RPMI7951 (cell line): ENCODE data around the gene LILRA6. TPM values are rescaled to one million over a fixed set of nuclear protein-coding genes. Genes with fewer than 3 reads are reported as not detected.
"Not testable (repeated sequence)": the region's sequence is repeated elsewhere in the genome, so short reads cannot be mapped to it uniquely, and the experiment has no call there.

Experiments
- DNase-seq: peaks from one replicate; pipeline ENCODE4 v3.0.0-alpha.2; 2012; ENCODE audit warnings: low read depth
- total RNA-seq: library from RNA; depleted of rRNA; stranded (reverse); fragments of >200 nt; shearing (Covaris generic); gene quantifications from 2 replicates; pipeline ENCODE4 v1.2.3, GENCODE V29; 2014

LILRA6 gene
- total RNA-seq, 1 experiment from 2014 or later, result not detected

- peak; percentile 62 for DNase-seq
These were observed 34.4 kb downstream of the LILRA6 start for GRCh38 chr19:54207983-54208783.

DNA sequence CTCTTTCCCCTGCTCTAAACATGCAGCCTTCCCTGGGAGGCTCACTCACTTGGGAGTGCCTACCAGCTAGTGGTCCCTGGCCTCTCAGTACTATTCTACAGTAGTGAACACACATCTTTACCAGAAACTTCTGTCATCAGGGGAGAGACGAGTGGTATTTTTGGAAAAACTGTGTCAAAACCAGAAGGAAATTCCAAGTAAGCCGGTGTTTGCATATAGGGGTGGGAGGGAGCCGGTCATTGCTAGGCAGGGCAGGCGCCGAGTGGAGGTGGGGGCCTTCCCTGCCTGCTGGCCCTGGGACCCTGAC lies 35.0 kb downstream of the LILRA6 start:
- DNase-seq, result no peak

GRCh38 chr19:54207193-54207592 lies 35.4 kb downstream of the LILRA6 start:
- DNase-seq, result not testable (repeated sequence)

DNA sequence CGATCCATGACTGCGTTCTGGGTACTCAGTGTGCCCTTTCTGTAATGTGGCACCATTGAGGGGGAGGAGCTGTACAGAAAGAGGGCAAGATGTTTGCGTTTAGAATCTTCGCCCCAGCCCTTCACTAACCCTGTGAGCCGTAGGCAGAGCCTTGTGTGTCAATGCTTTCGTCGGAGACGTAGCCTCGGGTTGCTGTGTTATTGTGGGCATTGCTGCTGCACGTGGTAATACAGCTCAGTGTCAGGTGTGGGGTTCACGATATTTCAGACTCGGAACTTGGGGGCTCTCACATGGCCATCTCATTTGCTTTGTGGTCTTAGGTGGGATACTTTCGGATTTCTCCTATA lies 35.8 kb downstream of the LILRA6 start:
- no peak for DNase-seq

DNA sequence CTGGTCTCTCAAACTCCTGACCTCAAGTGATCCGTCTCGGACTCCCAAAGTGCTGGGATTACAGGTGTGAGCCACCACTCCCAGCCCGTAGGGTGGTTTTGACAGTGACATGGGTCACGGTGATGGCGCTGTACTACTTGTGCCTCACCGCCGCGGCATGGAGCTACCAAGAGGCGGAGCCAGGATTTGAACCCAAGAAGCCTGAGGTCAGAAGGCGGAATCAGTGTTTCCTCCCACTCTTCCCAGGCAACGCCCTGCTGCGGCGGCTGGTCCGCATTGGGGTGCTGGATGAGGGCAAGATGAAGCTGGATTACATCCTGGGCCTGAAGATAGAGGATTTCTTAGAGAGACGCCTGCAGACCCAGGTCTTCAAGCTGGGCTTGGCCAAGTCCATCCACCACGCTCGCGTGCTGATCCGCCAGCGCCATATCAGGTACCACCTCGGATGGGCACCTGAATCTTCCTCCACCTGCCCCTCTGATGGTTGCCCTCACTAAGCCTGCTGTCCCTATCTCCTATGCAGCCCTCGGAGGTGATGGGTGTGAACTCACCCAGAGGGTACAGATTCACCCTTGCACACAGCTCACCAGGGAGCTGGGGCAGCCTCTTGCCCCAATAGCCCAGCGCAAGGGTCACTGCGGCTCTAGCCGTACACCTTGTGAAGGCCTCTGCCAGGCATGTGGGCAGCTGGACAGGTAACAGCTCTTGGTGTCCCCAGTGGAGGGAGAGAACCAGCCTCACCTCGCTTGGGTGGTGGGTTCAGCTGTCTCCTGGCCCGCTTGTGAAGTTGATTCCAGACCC lies 36.4 kb downstream of the LILRA6 start:
- DNase-seq, result no peak

DNA sequence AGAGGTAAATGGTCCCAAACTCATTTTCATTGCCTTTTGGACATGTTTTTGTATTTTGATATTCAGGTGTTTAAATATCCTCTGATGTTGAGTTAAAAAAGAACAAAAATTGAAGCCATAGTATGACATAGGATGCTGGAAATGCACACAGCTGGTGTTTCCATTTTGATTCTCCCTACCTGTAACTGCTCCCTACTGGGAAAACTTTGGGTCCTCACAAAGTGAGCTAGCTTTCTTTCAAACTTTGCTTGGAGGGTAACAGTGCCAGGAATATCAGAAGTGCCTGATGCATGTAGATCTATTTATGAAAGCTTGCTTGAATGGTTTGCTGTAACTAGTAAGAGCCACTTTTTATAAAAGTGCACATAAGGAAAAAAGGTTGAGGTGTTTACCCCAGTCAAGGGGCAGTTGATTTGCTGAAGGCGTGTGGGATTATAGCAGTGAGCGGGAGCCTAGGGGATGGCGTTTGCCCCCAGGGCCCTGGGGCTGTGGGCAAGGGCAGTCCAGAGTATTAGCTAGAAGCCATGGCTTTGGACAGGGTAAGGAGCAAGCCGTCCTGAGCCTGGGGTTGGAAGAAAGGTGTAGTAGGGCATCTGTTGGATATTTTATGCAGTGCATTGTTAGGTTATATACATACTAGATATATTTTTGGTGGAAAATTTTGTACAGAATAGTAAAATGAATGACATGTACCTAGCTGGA lies 37.7 kb downstream of the LILRA6 start:
- no peak for DNase-seq

- no peak for DNase-seq
These were observed 39.4 kb downstream of the LILRA6 start for GRCh38 chr19:54203151-54203611.

GRCh38 chr19:54201980-54202379 lies 40.6 kb downstream of the LILRA6 start:
- DNase-seq, result no peak

DNA sequence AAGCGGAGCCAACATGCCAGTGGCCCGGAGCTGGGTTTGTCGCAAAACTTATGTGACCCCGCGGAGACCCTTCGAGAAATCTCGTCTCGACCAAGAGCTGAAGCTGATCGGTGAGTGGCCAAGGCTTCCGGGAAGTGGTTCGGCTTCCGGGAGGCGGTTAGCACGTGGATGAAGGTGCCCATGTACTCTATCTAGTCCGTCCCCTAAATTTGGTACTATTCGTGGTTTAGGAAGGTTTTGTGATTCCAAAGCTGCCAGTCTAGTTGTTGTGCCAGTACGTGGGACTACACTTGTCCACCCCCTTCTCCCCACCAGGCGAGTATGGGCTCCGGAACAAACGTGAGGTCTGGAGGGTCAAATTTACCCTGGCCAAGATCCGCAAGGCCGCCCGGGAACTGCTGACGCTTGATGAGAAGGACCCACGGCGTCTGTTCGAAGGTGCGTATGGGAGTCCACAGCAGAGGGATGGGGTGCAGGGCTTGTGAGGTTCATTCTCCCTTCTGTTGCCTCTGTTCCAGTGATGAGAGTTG lies 41.4 kb downstream of the LILRA6 start:
- DNase-seq, result no peak

GRCh38 chr19:54199401-54199800 lies 43.2 kb downstream of the LILRA6 start:
- no peak for DNase-seq

GRCh38 chr19:54197121-54197520 lies 45.5 kb downstream of the LILRA6 start:
- no peak for DNase-seq

GRCh38 chr19:54196536-54196935 lies 46.1 kb downstream of the LILRA6 start:
- no peak for DNase-seq

GRCh38 chr19:54194463-54194862 lies 48.1 kb downstream of the LILRA6 start:
- DNase-seq, result not testable (repeated sequence)

GRCh38 chr19:54193011-54193410 lies 49.6 kb downstream of the LILRA6 start:
- no peak for DNase-seq

GRCh38 chr19:54191811-54192453 lies 50.7 kb downstream of the LILRA6 start:
- DNase-seq, result no peak

DNA sequence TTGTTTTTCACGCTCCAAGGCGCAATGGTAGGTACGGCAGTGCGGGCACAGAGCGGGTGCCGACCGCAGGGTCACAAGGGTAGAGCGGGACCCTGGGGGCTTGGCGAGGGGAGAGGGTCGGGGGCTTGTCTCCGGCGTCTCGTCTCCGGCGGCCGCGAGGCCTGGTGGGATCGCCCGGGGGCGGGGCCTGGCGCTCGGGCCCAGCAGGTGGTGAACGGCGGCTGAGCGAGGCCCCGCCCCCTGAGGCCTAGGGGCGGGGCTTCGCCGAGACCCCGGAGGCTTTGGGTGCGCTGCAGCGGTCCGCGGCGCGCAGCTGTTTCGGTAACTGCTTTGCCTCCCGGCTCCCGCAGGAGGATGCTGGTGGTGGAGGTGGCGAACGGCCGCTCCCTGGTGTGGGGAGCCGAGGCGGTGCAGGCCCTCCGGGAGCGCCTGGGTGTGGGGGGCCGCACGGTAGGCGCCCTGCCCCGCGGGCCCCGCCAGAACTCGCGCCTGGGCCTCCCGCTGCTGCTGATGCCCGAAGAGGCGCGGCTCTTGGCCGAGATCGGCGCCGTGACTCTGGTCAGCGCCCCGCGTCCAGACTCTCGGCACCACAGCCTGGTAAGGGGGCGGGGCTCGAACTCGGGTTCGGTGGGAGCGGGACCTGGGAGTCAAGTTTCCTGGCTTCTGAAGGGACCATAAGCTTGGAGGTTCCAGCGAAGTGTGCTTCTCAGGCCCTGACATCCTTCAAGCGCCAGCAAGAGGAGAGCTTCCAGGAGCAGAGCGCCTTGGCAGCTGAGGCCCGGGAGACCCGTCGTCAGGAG lies 51.4 kb downstream of the LILRA6 start, which contains the start of gene TSEN34:
Gene TSEN34, plus strand, starts transcription at position 298 of the 800 bp plus-strand sequence. Its CDS starts 57 bp downstream, at position 355.
- DNase-seq, result peak; percentile 84

DNA sequence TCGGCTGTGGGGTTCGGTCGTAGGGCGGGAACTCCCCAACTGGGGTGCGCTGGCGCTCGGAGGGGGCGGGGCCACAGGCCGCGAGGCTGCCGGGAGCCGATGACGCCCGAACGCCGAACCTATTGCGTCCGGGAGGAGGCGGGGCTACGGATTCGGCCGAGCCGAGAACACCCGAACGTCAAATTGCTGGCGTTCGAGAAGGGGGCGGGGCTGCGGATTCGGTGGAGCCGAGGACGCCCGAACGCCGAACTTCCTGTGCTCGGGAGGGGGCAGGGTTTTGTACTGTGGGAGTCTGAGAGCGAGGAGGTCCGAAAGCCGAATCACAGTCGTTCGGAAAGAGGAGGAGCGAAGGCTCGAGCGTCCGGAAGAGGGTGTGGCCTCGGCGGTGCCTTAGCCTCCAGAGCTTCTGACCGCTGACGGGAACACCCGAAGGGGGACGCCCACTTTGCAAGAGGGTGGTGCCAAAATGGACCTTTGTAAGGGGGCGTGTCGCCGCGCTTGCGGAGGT lies 52.0 kb downstream of the LILRA6 start:
- DNase-seq, result peak; percentile 99

DNA sequence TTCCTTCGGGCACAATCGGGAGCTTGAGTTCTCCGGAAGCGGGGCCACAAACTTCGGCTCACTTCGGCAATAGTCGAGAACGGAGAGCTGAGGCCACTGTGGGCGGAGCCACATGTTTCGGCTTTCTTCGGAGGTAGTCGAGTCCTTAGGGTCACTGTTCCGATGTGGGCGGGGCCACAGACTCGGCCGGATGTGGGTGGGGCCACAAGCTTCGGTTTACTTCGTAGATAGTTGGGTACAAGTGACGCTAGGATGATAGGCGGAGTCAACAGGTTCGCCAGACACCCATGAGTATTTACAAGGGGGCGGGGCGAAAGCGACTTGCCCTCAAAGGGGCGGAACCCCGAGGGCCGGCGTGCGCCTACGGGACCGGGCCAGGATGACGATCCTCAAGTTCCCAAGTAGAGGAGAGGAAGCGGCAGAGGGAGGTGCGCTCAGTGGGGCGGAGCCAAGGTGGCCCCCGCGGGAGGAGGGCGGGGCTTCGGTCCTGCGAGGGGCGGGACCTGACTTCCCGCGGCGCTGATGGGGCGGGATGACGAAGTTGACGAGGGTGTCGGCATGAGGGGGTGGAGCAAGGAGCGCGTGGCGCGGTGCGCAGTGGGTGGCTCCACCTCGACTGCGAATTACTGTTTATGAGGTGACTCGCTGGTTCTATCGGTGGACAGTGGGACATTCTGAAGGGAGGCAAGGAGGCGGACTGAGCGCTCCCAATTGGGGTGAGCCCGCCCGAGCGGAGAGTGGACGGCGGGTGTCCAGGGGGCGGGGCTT lies 52.7 kb downstream of the LILRA6 start:
- peak; percentile 100 for DNase-seq

GRCh38 chr19:54189145-54189734 lies 53.4 kb downstream of the LILRA6 start, which contains the start of gene MBOAT7:
Gene MBOAT7, minus strand, starts transcription at chr19:54189580. Its CDS starts 1,072 bp downstream, at chr19:54188508.
- no peak for DNase-seq
